ENCODE measurements around the gene ADAMTSL2. TPM values are rescaled to one million over a fixed set of nuclear protein-coding genes. Genes with fewer than 3 reads are reported as not detected.

The ADAMTSL2 gene
- total and polyA plus RNA-seq, 2 of the 13 experiments (the other 11 are each of a cell fraction or from before 2014, with no cell fraction given) = 1.9 to 3.8 TPM

DNA sequence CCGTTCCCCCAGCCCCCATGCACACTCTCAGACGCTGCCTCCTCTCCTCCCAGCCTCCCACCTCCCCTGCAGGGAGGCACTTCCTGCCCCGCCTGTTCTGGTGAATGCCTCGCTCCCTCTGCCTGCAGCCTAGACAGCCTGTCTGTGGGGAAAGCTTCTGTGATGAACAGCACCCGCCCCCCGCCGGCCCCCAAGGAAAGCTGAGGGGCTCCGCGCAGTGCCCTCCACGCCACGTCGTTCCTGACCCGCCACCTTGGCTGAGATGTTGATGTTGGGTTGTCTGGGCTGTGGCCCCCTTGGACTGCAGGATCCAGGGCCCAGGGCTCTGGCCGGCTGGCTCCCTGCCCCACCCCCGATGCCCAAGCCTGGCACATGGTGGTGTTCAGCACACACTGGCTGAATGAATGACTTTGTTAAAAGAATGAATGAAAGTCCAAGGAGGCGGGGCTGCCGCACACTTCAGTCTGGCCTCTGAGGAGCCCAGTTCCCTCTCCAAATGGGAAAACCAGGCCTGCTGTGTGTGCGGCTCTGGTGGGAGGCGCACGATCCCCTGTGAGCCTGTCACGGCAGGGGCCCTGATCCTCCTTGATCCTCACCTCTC lies 7.7 kb upstream of the ADAMTSL2 start (continued):
- TF ChIP-seq, protein P1, sequence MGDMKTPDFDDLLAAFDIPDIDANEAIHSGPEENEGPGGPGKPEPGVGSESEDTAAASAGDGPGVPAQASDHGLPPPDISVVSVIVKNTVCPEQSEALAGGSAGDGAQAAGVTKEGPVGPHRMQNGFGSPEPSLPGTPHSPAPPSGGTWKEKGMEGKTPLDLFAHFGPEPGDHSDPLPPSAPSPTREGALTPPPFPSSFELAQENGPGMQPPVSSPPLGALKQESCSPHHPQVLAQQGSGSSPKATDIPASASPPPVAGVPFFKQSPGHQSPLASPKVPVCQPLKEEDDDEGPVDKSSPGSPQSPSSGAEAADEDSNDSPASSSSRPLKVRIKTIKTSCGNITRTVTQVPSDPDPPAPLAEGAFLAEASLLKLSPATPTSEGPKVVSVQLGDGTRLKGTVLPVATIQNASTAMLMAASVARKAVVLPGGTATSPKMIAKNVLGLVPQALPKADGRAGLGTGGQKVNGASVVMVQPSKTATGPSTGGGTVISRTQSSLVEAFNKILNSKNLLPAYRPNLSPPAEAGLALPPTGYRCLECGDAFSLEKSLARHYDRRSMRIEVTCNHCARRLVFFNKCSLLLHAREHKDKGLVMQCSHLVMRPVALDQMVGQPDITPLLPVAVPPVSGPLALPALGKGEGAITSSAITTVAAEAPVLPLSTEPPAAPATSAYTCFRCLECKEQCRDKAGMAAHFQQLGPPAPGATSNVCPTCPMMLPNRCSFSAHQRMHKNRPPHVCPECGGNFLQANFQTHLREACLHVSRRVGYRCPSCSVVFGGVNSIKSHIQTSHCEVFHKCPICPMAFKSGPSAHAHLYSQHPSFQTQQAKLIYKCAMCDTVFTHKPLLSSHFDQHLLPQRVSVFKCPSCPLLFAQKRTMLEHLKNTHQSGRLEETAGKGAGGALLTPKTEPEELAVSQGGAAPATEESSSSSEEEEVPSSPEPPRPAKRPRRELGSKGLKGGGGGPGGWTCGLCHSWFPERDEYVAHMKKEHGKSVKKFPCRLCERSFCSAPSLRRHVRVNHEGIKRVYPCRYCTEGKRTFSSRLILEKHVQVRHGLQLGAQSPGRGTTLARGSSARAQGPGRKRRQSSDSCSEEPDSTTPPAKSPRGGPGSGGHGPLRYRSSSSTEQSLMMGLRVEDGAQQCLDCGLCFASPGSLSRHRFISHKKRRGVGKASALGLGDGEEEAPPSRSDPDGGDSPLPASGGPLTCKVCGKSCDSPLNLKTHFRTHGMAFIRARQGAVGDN (CRISPR knock-in tag; IDR thresholded peaks at IDR 0.05) = 0 out of 2 replicates have a peak, but pooled peaks have one; percentile 9
- TF ChIP-seq, protein P2, sequence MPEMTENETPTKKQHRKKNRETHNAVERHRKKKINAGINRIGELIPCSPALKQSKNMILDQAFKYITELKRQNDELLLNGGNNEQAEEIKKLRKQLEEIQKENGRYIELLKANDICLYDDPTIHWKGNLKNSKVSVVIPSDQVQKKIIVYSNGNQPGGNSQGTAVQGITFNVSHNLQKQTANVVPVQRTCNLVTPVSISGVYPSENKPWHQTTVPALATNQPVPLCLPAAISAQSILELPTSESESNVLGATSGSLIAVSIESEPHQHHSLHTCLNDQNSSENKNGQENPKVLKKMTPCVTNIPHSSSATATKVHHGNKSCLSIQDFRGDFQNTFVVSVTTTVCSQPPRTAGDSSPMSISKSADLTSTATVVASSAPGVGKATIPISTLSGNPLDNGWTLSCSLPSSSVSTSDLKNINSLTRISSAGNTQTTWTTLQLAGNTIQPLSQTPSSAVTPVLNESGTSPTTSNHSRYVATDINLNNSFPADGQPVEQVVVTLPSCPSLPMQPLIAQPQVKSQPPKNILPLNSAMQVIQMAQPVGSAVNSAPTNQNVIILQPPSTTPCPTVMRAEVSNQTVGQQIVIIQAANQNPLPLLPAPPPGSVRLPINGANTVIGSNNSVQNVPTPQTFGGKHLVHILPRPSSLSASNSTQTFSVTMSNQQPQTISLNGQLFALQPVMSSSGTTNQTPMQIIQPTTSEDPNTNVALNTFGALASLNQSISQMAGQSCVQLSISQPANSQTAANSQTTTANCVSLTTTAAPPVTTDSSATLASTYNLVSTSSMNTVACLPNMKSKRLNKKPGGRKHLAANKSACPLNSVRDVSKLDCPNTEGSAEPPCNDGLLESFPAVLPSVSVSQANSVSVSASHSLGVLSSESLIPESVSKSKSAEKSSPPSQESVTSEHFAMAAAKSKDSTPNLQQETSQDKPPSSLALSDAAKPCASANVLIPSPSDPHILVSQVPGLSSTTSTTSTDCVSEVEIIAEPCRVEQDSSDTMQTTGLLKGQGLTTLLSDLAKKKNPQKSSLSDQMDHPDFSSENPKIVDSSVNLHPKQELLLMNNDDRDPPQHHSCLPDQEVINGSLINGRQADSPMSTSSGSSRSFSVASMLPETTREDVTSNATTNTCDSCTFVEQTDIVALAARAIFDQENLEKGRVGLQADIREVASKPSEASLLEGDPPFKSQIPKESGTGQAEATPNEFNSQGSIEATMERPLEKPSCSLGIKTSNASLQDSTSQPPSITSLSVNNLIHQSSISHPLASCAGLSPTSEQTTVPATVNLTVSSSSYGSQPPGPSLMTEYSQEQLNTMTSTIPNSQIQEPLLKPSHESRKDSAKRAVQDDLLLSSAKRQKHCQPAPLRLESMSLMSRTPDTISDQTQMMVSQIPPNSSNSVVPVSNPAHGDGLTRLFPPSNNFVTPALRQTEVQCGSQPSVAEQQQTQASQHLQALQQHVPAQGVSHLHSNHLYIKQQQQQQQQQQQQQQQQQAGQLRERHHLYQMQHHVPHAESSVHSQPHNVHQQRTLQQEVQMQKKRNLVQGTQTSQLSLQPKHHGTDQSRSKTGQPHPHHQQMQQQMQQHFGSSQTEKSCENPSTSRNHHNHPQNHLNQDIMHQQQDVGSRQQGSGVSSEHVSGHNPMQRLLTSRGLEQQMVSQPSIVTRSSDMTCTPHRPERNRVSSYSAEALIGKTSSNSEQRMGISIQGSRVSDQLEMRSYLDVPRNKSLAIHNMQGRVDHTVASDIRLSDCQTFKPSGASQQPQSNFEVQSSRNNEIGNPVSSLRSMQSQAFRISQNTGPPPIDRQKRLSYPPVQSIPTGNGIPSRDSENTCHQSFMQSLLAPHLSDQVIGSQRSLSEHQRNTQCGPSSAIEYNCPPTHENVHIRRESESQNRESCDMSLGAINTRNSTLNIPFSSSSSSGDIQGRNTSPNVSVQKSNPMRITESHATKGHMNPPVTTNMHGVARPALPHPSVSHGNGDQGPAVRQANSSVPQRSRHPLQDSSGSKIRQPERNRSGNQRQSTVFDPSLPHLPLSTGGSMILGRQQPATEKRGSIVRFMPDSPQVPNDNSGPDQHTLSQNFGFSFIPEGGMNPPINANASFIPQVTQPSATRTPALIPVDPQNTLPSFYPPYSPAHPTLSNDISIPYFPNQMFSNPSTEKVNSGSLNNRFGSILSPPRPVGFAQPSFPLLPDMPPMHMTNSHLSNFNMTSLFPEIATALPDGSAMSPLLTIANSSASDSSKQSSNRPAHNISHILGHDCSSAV (CRISPR knock-in tag; IDR thresholded peaks at IDR 0.05; ENCODE audit: borderline replicate concordance) = no peak
- TF ChIP-seq, protein P3, sequence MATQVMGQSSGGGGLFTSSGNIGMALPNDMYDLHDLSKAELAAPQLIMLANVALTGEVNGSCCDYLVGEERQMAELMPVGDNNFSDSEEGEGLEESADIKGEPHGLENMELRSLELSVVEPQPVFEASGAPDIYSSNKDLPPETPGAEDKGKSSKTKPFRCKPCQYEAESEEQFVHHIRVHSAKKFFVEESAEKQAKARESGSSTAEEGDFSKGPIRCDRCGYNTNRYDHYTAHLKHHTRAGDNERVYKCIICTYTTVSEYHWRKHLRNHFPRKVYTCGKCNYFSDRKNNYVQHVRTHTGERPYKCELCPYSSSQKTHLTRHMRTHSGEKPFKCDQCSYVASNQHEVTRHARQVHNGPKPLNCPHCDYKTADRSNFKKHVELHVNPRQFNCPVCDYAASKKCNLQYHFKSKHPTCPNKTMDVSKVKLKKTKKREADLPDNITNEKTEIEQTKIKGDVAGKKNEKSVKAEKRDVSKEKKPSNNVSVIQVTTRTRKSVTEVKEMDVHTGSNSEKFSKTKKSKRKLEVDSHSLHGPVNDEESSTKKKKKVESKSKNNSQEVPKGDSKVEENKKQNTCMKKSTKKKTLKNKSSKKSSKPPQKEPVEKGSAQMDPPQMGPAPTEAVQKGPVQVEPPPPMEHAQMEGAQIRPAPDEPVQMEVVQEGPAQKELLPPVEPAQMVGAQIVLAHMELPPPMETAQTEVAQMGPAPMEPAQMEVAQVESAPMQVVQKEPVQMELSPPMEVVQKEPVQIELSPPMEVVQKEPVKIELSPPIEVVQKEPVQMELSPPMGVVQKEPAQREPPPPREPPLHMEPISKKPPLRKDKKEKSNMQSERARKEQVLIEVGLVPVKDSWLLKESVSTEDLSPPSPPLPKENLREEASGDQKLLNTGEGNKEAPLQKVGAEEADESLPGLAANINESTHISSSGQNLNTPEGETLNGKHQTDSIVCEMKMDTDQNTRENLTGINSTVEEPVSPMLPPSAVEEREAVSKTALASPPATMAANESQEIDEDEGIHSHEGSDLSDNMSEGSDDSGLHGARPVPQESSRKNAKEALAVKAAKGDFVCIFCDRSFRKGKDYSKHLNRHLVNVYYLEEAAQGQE (IDR thresholded peaks at IDR 0.05; ENCODE audit: borderline replicate concordance in 1 of 2, low read depth in 1 of 2, low read length in 2 of 2) = no peak
- no peak for TF ChIP-seq TAF15 (IDR thresholded peaks at IDR 0.05; ENCODE audit: low read depth, low read length, poor library complexity, severe bottlenecking)
- peak; percentile 14; the same call in 1 of the 2 replicates for TF ChIP-seq GABPB1 (CRISPR knock-in tag; IDR thresholded peaks at IDR 0.05)
- no peak for TF ChIP-seq ZNF777 (CRISPR knock-in tag; IDR thresholded peaks at IDR 0.05)
- TF ChIP-seq, protein P4, sequence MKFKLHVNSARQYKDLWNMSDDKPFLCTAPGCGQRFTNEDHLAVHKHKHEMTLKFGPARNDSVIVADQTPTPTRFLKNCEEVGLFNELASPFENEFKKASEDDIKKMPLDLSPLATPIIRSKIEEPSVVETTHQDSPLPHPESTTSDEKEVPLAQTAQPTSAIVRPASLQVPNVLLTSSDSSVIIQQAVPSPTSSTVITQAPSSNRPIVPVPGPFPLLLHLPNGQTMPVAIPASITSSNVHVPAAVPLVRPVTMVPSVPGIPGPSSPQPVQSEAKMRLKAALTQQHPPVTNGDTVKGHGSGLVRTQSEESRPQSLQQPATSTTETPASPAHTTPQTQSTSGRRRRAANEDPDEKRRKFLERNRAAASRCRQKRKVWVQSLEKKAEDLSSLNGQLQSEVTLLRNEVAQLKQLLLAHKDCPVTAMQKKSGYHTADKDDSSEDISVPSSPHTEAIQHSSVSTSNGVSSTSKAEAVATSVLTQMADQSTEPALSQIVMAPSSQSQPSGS (CRISPR knock-in tag; IDR thresholded peaks at IDR 0.05) = no peak
- TF ChIP-seq, protein P5, sequence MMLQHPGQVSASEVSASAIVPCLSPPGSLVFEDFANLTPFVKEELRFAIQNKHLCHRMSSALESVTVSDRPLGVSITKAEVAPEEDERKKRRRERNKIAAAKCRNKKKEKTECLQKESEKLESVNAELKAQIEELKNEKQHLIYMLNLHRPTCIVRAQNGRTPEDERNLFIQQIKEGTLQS (CRISPR knock-in tag; IDR thresholded peaks at IDR 0.05) = no peak
- TF ChIP-seq ZNF883 (CRISPR knock-in tag; IDR thresholded peaks at IDR 0.05; ENCODE audit: not compliant biosample characterization) = no peak
- TF ChIP-seq KDM4B (CRISPR knock-in tag; IDR thresholded peaks at IDR 0.05) = no peak
